OCI-LY3 (cell line): ENCODE measurements around the gene COG5.

Experiments used
- H2AFZ ChIP-seq: fragments of 200-600, 300-600 bp; shearing (Covaris generic); 2 replicates; pipeline ENCODE4 v1.6.0; 2014; ENCODE audit warnings: antibody characterized with exemption, low read depth, low read length
- H3K27ac ChIP-seq: fragments of 200-600, 300-600 bp; sonication (generic); 2 replicates; pipeline ENCODE4 v1.5.1; 2014; ENCODE audit warnings: mild to moderate bottlenecking, low read length, moderate library complexity, mixed read lengths
- H3K27me3 ChIP-seq: fragments of 200-600, 300-600 bp; sonication (generic); 2 replicates; pipeline ENCODE4 v1.6.1; 2014; ENCODE audit warnings: low read depth, low read length, mixed read lengths
- H3K36me3 ChIP-seq: fragments of 200-600, 300-600 bp; sonication (generic); replicated peaks from 2 replicates; pipeline ENCODE3; 2014; ENCODE audit warnings: low read depth, low read length, mixed read lengths
- H3K4me1 ChIP-seq: fragments of 300-600, 200-600 bp; sonication (generic); 2 replicates; pipeline ENCODE4 v1.6.1; 2014; ENCODE audit warnings: low read length, mixed read lengths
- H3K4me2 ChIP-seq: fragments of 200-600, 300-600 bp; sonication (generic); 2 replicates; pipeline ENCODE4 v1.6.1; 2014; ENCODE audit warnings: low read length, mixed read lengths
- H3K4me3 ChIP-seq: fragments of 300-600, 200-600 bp; sonication (generic); 2 replicates; pipeline ENCODE4 v1.5.1; 2014; ENCODE audit warnings: antibody characterized with exemption, mild to moderate bottlenecking, low read length, moderate library complexity
- H3K79me2 ChIP-seq: fragments of 300-600, 200-600 bp; shearing (Covaris generic); 2 replicates; pipeline ENCODE4 v1.6.1; 2014; ENCODE audit warnings: mild to moderate bottlenecking, low read length, mixed read lengths
- H3K9ac ChIP-seq: fragments of 300-600, 200-600 bp; shearing (Covaris generic); 2 replicates; pipeline ENCODE4 v1.6.0; 2014; ENCODE audit warnings: mild to moderate bottlenecking, low read length, moderate library complexity
- H3K9me3 ChIP-seq: fragments of 200-600, 300-600 bp; shearing (Covaris generic); 2 replicates; pipeline ENCODE4 v1.6.1; 2014; ENCODE audit warnings: low read length, mixed read lengths; ENCODE audit not compliant: insufficient read depth
- H4K20me1 ChIP-seq: fragments of 200-600, 300-600 bp; sonication (generic); 2 replicates; pipeline ENCODE4 v1.6.1; 2016; ENCODE audit warnings: low read length, mixed read lengths; ENCODE audit not compliant: insufficient read depth
- CTCF ChIP-seq: fragments of 200-600, 300-600 bp; sonication (generic); IDR thresholded peaks from 2 replicates; pipeline ENCODE4 v1.5.1; 2014; ENCODE audit warnings: antibody characterized with exemption, low read length, low read depth
- EZH2phosphoT487 ChIP-seq: fragments of 200-600 bp; shearing (Covaris generic); IDR thresholded peaks from 2 replicates; pipeline ENCODE4 v1.6.1; 2018; ENCODE audit warnings: antibody characterized with exemption, mixed run types, low read depth

COG5 gene

GRCh38 chr7:107318523-107319160 lies 245.1 kb downstream of the COG5 start:
- TF ChIP-seq CTCF (no peak), EZH2phosphoT487 (no peak)
- no peaks in the 10 kb centered on the region for H3K36me3 ChIP-seq
- H3K79me2 ChIP-seq, result no peaks in the 10 kb centered on the region
- H2AFZ ChIP-seq, result no peak overlapping the region
- no peaks in the 10 kb centered on the region for H4K20me1 ChIP-seq
- no peak overlapping the region for H3K4me3 ChIP-seq
- H3K9me3 ChIP-seq, result no peaks in the 10 kb centered on the region
- no peak overlapping the region for H3K27ac ChIP-seq
- no peaks in the 10 kb centered on the region for H3K27me3 ChIP-seq
- H3K9ac ChIP-seq, result no peak overlapping the region
- no peak overlapping the region for H3K4me2 ChIP-seq
- no peaks in the 10 kb centered on the region for H3K4me1 ChIP-seq

- Histone ChIP-seq H3K27me3 (no peaks in the 10 kb centered on the region), H3K9me3 (no peaks in the 10 kb centered on the region)
- no peak for TF ChIP-seq CTCF
- TF ChIP-seq EZH2phosphoT487, result no peak
Observed at GRCh38 chr7:107315716-107316220, 248.0 kb downstream of the COG5 start.

GRCh38 chr7:107313355-107313754 lies 250.4 kb downstream of the COG5 start:
- Histone ChIP-seq H3K4me2 (no peak overlapping the region), H3K36me3 (no peaks in the 10 kb centered on the region), H3K27me3 (no peaks in the 10 kb centered on the region), H3K9ac (no peak overlapping the region), H3K9me3 (no peaks in the 10 kb centered on the region), H3K79me2 (no peaks in the 10 kb centered on the region), H2AFZ (no peak overlapping the region), H4K20me1 (no peaks in the 10 kb centered on the region), H3K4me3 (no peak overlapping the region), H3K27ac (no peak overlapping the region), H3K4me1 (no peaks in the 10 kb centered on the region)
- TF ChIP-seq CTCF, result no peak
- no peak for TF ChIP-seq EZH2phosphoT487

More at GRCh38 chr7:107315716-107316220, 248.0 kb downstream of the COG5 start:
- Histone ChIP-seq H3K4me3 (no peak overlapping the region), H3K9ac (no peak overlapping the region), H4K20me1 (no peaks in the 10 kb centered on the region), H2AFZ (no peak overlapping the region), H3K4me1 (no peaks in the 10 kb centered on the region), H3K27ac (no peak overlapping the region), H3K4me2 (no peak overlapping the region), H3K79me2 (no peaks in the 10 kb centered on the region), H3K36me3 (no peaks in the 10 kb centered on the region)

- no peak overlapping the region for H3K4me2 ChIP-seq
- no peak for TF ChIP-seq EZH2phosphoT487
- TF ChIP-seq CTCF, result no peak
Observed at GRCh38 chr7:107312418-107312817, 251.3 kb downstream of the COG5 start.

More at GRCh38 chr7:107312418-107312817, 251.3 kb downstream of the COG5 start:
- Histone ChIP-seq H4K20me1 (no peaks in the 10 kb centered on the region), H3K27ac (no peak overlapping the region), H3K4me1 (no peaks in the 10 kb centered on the region), H3K9ac (no peak overlapping the region), H3K79me2 (no peaks in the 10 kb centered on the region), H2AFZ (no peak overlapping the region), H3K36me3 (no peaks in the 10 kb centered on the region), H3K9me3 (no peaks in the 10 kb centered on the region), H3K27me3 (no peaks in the 10 kb centered on the region), H3K4me3 (no peak overlapping the region)
